H1 (cell line): ENCODE data around the gene SH3D19. TPM values are rescaled to one million over a fixed set of nuclear protein-coding genes. Genes with fewer than 3 reads are reported as not detected.

Experiments
- CHD7 ChIP-seq: fragments of 300-600 bp; sonication (generic); IDR thresholded peaks from 2 replicates; pipeline ENCODE4 v1.7.1; 2012; ENCODE audit warnings: low read length, moderate library complexity, mild to moderate bottlenecking, inconsistent platforms; ENCODE audit not compliant: insufficient replicate concordance
- HDAC6 ChIP-seq: IDR thresholded peaks from one replicate; pipeline ENCODE4 v1.7.1; 2012; ENCODE audit warnings: low read depth, mild to moderate bottlenecking, inconsistent platforms, low read length, moderate library complexity
- KDM1A ChIP-seq: fragments of 200-600, 300-600 bp; sonication (generic); IDR thresholded peaks from 2 replicates; pipeline ENCODE4 v1.7.1; 2016; ENCODE audit warnings: mild to moderate bottlenecking, low read length, borderline replicate concordance
- RAD21 ChIP-seq, 2 experiments: IDR thresholded peaks in 1 of 2; conservative IDR thresholded peaks in 1 of 2; 2 replicates each; pipeline ENCODE4 v1.6.1; 2011; ENCODE audit warnings: low read depth in 2 of 2, low read length in 2 of 2, improper control_type of control experiment in 1 of 2, inconsistent platforms in 1 of 2, mild to moderate bottlenecking in 1 of 2, moderate library complexity in 1 of 2
- SUZ12 ChIP-seq: fragments of 200-600 bp; sonication (generic); IDR thresholded peaks from 2 replicates; pipeline ENCODE4 v1.6.1; 2012; ENCODE audit warnings: mild to moderate bottlenecking, inconsistent platforms, low read length, moderate library complexity, mixed read lengths
- polyA plus RNA-seq, 7 experiments: library from polyadenylated mRNA; depleted of rRNA in 3 of 7; stranded (reverse) in 5 of 7; unstranded in 2 of 7; fragments of >200 nt in 5 of 7; fragments of 200-250 nt in 2 of 7; gene quantifications; 1 replicate in 5 of 7; 2 replicates in 1 of 7; 4 replicates in 1 of 7; pipeline versions ENCODE4 v1.2.1 to v1.2.3, GENCODE V29; 2011 to 2013; ENCODE audit warnings: missing spikeins in 2 of 7, mixed read lengths in 2 of 7
- total RNA-seq: library from RNA; stranded (reverse); fragmentation: NEBNext Ultra II Directional; extraction: Animal tissue kit (Norgen Biotek cat#: 25700); gene quantifications from 2 replicates; pipeline ENCODE4 v1.2.1, GENCODE V29; 2021

SH3D19 gene
- total and polyA plus RNA-seq, 2 of the 8 experiments (the other 6 are each of a cell fraction or from before 2014, with no cell fraction given) = 11.7 to 51.3 TPM

GRCh38 chr4:151144329-151145072 is 180.9 kb downstream of the SH3D19 start (continued):
- TF ChIP-seq CHD7 (no peak), RAD21 (IDR thresholded peaks at IDR 0.05 in 1 of 2, conservative IDR thresholded peaks at IDR 0.05 in 1 of 2; ENCODE audit: low read depth in 2 of 2, low read length in 2 of 2) (no peak), KDM1A (no peak), SUZ12 (no peak), HDAC6 (no peak)
